ENCODE data around the gene RPS24.

The RPS24 gene

GRCh38 chr10:78011065-78011464, 22.6 kb upstream of the RPS24 start:
- no peak for DNase-seq (ENCODE audit: low read depth)
- in situ Hi-C loops (cut with HindIII; ENCODE audit: low sequenced_read_pairs): no loop called here
- no peak for TF ChIP-seq CTCF (IDR thresholded peaks at IDR 0.05; ENCODE audit: low read depth, low read length, missing control alignments)
- H3K4me3 ChIP-seq (ENCODE audit: low read depth, low read length): no peak overlapping the region

GRCh38 chr10:78013564-78013963, 20.1 kb upstream of the RPS24 start:
- no peak for TF ChIP-seq CTCF (IDR thresholded peaks at IDR 0.05; ENCODE audit: low read depth, low read length, missing control alignments)
- DNase-seq (ENCODE audit: low read depth): no peak
- in situ Hi-C loops (cut with HindIII; ENCODE audit: low sequenced_read_pairs): no loop called here
- H3K4me3 ChIP-seq (ENCODE audit: low read depth, low read length): no peak overlapping the region

GRCh38 chr10:78015546-78015945, 18.1 kb upstream of the RPS24 start:
- no peak for DNase-seq (ENCODE audit: low read depth)
- in situ Hi-C loops (cut with HindIII; ENCODE audit: low sequenced_read_pairs): loop anchor here (5.0 kb wide), 2 partner anchors 73 to 168 kb away; no protein-coding TSS in a partner anchor
- H3K4me3 ChIP-seq (ENCODE audit: low read depth, low read length): no peak overlapping the region
- no peak for TF ChIP-seq CTCF (IDR thresholded peaks at IDR 0.05; ENCODE audit: low read depth, low read length, missing control alignments)

- DNase-seq (ENCODE audit: low read depth): no peak
- no peak overlapping the region for H3K4me3 ChIP-seq (ENCODE audit: low read depth, low read length)
- no peak for TF ChIP-seq CTCF (IDR thresholded peaks at IDR 0.05; ENCODE audit: low read depth, low read length, missing control alignments)
- in situ Hi-C loops (cut with HindIII; ENCODE audit: low sequenced_read_pairs): loop anchor here (5.0 kb wide), 2 partner anchors 76 to 171 kb away; no protein-coding TSS in a partner anchor
Measured at GRCh38 chr10:78017856-78018255, 15.8 kb upstream of the RPS24 start.

DNA sequence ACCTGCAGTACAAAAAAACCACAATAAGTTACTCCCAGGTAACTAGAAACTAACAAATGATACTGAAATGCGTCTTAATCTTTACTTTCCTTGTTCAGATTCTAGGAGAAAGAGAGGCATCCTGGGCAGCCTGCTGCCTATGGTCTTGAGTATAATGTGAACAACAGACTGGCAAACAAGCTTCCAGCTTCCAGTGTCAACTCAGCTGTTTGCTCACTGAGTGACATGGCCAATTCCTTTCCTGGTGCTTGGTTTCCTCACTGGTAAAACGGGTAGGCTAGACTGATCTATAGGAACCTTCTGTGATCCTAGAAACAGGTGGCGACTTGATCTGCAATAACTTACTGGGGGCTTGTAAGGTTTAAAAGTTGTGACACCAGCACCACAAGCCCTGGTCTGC, 14.4 kb upstream of the RPS24 start:
- in situ Hi-C loops (cut with HindIII; ENCODE audit: low sequenced_read_pairs): loop anchor here (5.0 kb wide), 2 partner anchors 77 to 172 kb away; no protein-coding TSS in a partner anchor
- no peak overlapping the region for H3K4me3 ChIP-seq (ENCODE audit: low read depth, low read length)
- no peak for DNase-seq (ENCODE audit: low read depth)
- TF ChIP-seq CTCF (IDR thresholded peaks at IDR 0.05; ENCODE audit: low read depth, low read length, missing control alignments): no peak

GRCh38 chr10:78021201-78021600, 12.5 kb upstream of the RPS24 start:
- TF ChIP-seq CTCF (IDR thresholded peaks at IDR 0.05; ENCODE audit: low read depth, low read length, missing control alignments): no peak
- no peak overlapping the region for H3K4me3 ChIP-seq (ENCODE audit: low read depth, low read length)
- in situ Hi-C loops (cut with HindIII; ENCODE audit: low sequenced_read_pairs): no loop called here
- DNase-seq (ENCODE audit: low read depth): no peak

DNA sequence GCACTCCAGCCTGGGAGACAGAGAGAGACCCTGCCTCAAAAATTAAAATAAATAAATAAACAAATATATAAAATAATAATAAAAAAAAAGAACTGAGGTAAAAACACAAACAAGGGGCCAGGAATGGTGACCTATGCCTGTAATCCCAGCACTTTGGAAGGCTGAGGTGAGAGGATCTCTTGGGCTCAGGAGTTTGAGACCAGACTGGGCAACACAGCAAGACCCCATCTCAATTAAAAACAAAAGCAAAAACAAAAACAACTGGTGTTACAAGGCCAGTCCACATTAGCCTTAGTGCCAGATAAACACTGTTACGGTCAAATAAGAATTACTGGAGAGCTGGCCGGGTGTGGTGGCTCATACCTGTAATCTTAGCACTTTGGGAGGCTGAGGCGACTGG, 9.9 kb upstream of the RPS24 start:
- TF ChIP-seq CTCF (IDR thresholded peaks at IDR 0.05; ENCODE audit: low read depth, low read length, missing control alignments): no peak
- H3K4me3 ChIP-seq (ENCODE audit: low read depth, low read length): no peak overlapping the region
- in situ Hi-C loops (cut with HindIII; ENCODE audit: low sequenced_read_pairs): no loop called here
- no peak for DNase-seq (ENCODE audit: low read depth)
